Sigmoid colon (tissue), 3 donors: Measurements from ENCODE around the gene MACROH2A1.

ENCODE experiments used
- CTCF ChIP-seq, 4 experiments: fragments of 450-650 bp in 3 of 4; fragments of 200-600 bp in 1 of 4; IDR thresholded peaks; one replicate each; pipeline ENCODE4 v1.5.1; 2016 to 2019; ENCODE audit warnings: antibody characterized with exemption in 4 of 4, mild to moderate bottlenecking in 3 of 4, moderate library complexity in 2 of 4
- POLR2A ChIP-seq, 2 donors: fragments of 450-650 bp; IDR thresholded peaks; one replicate each; pipeline ENCODE4 v1.6.1; 2016; ENCODE audit warnings: antibody characterized with exemption in 2 of 2, mild to moderate bottlenecking in 2 of 2, moderate library complexity in 2 of 2

GRCh38 chr5:135326296-135327254 lies 72.5 kb downstream of the MACROH2A1 start:
- TF ChIP-seq CTCF (IDR thresholded peaks at IDR 0.05) (no peak), POLR2A (IDR thresholded peaks at IDR 0.05) (no peak)
